DOHH2 (cell line): ENCODE data around the gene OR14I1.

Experiments used
- EZH2phosphoT487 ChIP-seq: fragments of 200-600 bp; sonication (generic); IDR thresholded peaks from 2 replicates; pipeline ENCODE4 v1.6.1; 2017; ENCODE audit warnings: borderline replicate concordance, mild to moderate bottlenecking, antibody characterized with exemption, low read length, moderate library complexity, mixed read lengths
- TF ChIP-seq, protein P1 (sequence below): fragments of 200-600 bp; sonication (generic); IDR thresholded peaks from one replicate; pipeline ENCODE4 v1.5.1; 2014; ENCODE audit warnings: antibody characterized with exemption, mild to moderate bottlenecking, low read depth, low read length; ENCODE audit not compliant: poor library complexity, severe bottlenecking

GRCh38 chr1:248695451-248696132 is 7.0 kb downstream of the OR14I1 start:
- TF ChIP-seq, protein P1, sequence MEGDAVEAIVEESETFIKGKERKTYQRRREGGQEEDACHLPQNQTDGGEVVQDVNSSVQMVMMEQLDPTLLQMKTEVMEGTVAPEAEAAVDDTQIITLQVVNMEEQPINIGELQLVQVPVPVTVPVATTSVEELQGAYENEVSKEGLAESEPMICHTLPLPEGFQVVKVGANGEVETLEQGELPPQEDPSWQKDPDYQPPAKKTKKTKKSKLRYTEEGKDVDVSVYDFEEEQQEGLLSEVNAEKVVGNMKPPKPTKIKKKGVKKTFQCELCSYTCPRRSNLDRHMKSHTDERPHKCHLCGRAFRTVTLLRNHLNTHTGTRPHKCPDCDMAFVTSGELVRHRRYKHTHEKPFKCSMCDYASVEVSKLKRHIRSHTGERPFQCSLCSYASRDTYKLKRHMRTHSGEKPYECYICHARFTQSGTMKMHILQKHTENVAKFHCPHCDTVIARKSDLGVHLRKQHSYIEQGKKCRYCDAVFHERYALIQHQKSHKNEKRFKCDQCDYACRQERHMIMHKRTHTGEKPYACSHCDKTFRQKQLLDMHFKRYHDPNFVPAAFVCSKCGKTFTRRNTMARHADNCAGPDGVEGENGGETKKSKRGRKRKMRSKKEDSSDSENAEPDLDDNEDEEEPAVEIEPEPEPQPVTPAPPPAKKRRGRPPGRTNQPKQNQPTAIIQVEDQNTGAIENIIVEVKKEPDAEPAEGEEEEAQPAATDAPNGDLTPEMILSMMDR: no peak
- no peak for TF ChIP-seq EZH2phosphoT487
